ENCODE results near the gene SLC25A38.

GRCh38 chr3:39347586-39347876 is 35.6 kb upstream of the SLC25A38 start:
- TF ChIP-seq CTCF (conservative IDR thresholded peaks at IDR 0.05) (no peak), ZFX (IDR thresholded peaks at IDR 0.05) (no peak)

Data from C4-2B (cell line).